T-cell (primary cell): ENCODE data around the gene PRELP. TPM values are rescaled to one million over a fixed set of nuclear protein-coding genes. Genes with fewer than 3 reads are reported as not detected.
A peak's percentile ranks its signal among the peaks of the same experiment; 100 is the strongest.

ENCODE experiments used
- ATAC-seq, 4 experiments: fragments of 200-7000 bp in 3 of 4; fragments of 150-1000 bp in 1 of 4; cut with Tn5 transposase; replicated peaks in 1 of 4; 1 replicate in 3 of 4; 2 replicates in 1 of 4; pipeline ENCODE4 v1.10.0; 2021; ENCODE audit warnings: moderate library complexity in 3 of 4, mild to moderate bottlenecking in 2 of 4, moderate number of reproducible peaks in 1 of 4
- CTCF ChIA-PET, 2 donors: fragments of 300-600 bp; sonication (Branson Sonifier 250); formaldehyde crosslinking; loops; one replicate each; lab custom pipeline; 2022; ENCODE audit warnings: antibody characterized with exemption in 2 of 2; lab: Charles Lee
- POLR2A ChIA-PET, 2 donors: fragments of 300-600 bp; sonication (Branson Sonifier 250); formaldehyde crosslinking; loops; one replicate each; lab custom pipeline; 2022; ENCODE audit warnings: antibody characterized with exemption in 2 of 2; lab: Charles Lee
- DNase-seq, 35 experiments: peaks; one replicate each; pipeline versions ENCODE4 v3.0.0 to v3.0.0-alpha.2; 2013 to 2023
- H3K27ac ChIP-seq: one replicate; pipeline ENCODE4 v1.5.1; 2013; ENCODE audit warnings: low read length
- H3K27me3 ChIP-seq, 2 experiments: replicated peaks in 1 of 2; 1 replicate in 1 of 2; 2 replicates in 1 of 2; pipeline versions ENCODE4 v1.6.1 to v1.7.0; 2013; ENCODE audit warnings: low read length in 1 of 2, mixed read lengths in 1 of 2; ENCODE audit not compliant: control insufficient read depth in 2 of 2, insufficient read depth in 2 of 2; ENCODE audit errors: extremely low read depth in 1 of 2
- H3K36me3 ChIP-seq, 2 donors: 1 replicate in 1 of 2; 2 replicates in 1 of 2; pipeline versions ENCODE4 v1.6.1 to v1.7.0; 2013; ENCODE audit warnings: low read length in 1 of 2; ENCODE audit not compliant: control insufficient read depth in 2 of 2, insufficient read depth in 1 of 2; ENCODE audit errors: extremely low read depth in 1 of 2
- H3K4me1 ChIP-seq, 2 experiments: 1 replicate in 1 of 2; 2 replicates in 1 of 2; pipeline versions ENCODE4 v1.6.1 to v1.7.0; 2013; ENCODE audit warnings: low read length in 2 of 2, mixed read lengths in 1 of 2; ENCODE audit not compliant: insufficient read depth in 2 of 2, control insufficient read depth in 1 of 2; ENCODE audit errors: extremely low read depth in 1 of 2
- H3K4me3 ChIP-seq, 2 donors: 1 replicate in 1 of 2; 2 replicates in 1 of 2; pipeline versions ENCODE4 v1.5.1 to v1.7.0; 2013; ENCODE audit warnings: mild to moderate bottlenecking in 2 of 2, low read length in 1 of 2, moderate library complexity in 1 of 2; ENCODE audit not compliant: control insufficient read depth in 1 of 2; ENCODE audit errors: extremely low read depth in 1 of 2
- H3K9me3 ChIP-seq: 2 replicates; pipeline ENCODE4 v1.7.0; 2013
- H3K27ac Mint-ChIP-seq, 2 donors: one replicate each; pipeline ENCODE4 v1.8.0; 2020 to 2021; ENCODE audit warnings: mild to moderate bottlenecking in 2 of 2, mixed read lengths in 2 of 2
- H3K27me3 Mint-ChIP-seq, 2 donors: one replicate each; pipeline ENCODE4 v1.8.0; 2021 to 2022; ENCODE audit warnings: mixed read lengths in 2 of 2
- H3K36me3 Mint-ChIP-seq: one replicate; pipeline ENCODE4 v1.8.0; 2021; ENCODE audit warnings: mixed read lengths
- H3K4me1 Mint-ChIP-seq, 3 donors: one replicate each; pipeline ENCODE4 v1.8.0; 2020 to 2022; ENCODE audit warnings: mixed read lengths in 3 of 3, mild to moderate bottlenecking in 1 of 3
- H3K4me3 Mint-ChIP-seq, 3 donors: one replicate each; pipeline ENCODE4 v1.8.0; 2020 to 2022; ENCODE audit warnings: mild to moderate bottlenecking in 3 of 3, mixed read lengths in 3 of 3, moderate library complexity in 3 of 3
- H3K9me3 Mint-ChIP-seq, 3 donors: one replicate each; pipeline ENCODE4 v1.8.0; 2020 to 2022; ENCODE audit warnings: mixed read lengths in 3 of 3
- WGBS: methylation state at CpG from one replicate; pipeline ENCODE4 v1.1.5; 2013; ENCODE audit warnings: missing lambda C conversion rate; ENCODE audit not compliant: insufficient coverage; 5-methylcytosine and 5-hydroxymethylcytosine counted together
- total RNA-seq, 35 experiments: library from RNA in 6 of 35; stranded (reverse) in 6 of 35; fragments of 120-200 nt in 1 of 35; gene quantifications; one replicate each; pipeline versions ENCODE4 v1.2.1 to v1.2.4 and lab custom pipeline; 2013 to 2026

The PRELP gene
- total RNA-seq, 5 donors from 2014 or later (not counting 1 experiment from before 2014, with no cell fraction given): 0.13 to 0.18 (median 0.13) TPM; not detected in 2

DNA sequence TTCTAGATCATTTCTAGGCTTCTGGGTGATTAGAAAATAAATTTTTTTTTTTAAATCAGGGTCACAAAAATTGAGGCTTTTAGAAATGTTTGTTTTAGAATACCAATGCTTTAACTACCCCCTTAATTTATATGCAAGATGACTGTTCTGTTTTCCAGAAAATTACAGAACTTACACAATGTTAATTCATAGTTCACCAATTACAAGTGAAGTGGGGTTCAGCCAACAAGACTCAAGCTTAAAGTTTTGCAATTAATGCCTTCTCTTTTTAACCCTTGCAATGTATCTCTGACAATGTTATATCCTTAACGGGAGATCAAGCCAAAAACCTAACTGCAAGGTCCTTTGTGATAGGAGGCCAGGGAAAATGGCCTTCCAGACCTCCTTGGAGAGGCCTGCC is 5.6 kb downstream of the PRELP start:
- Histone ChIP-seq H3K9me3 (no peaks in the 10 kb centered on the region), H3K4me3 (no peak overlapping the region), H3K4me1 (peaks cover 0 to 6% of the 10 kb centered on the region in 2 experiments), H3K36me3 (no peaks in the 10 kb centered on the region), H3K27ac (no peak overlapping the region), H3K27me3 (peaks cover 0 to 15% of the 10 kb centered on the region in 2 experiments)
- Mint-ChIP-seq H3K4me3 (no peak overlapping the region), H3K4me1 (peaks cover 5 to 11% (median 7%) of the 10 kb centered on the region in 3 donors), H3K27ac (no peak overlapping the region), H3K27me3 (peaks cover 2 to 3% of the 10 kb centered on the region in 2 donors), H3K36me3 (no peaks in the 10 kb centered on the region), H3K9me3 (no peaks in the 10 kb centered on the region)
- ChIA-PET CTCF (interaction anchor here in 1 of 2 donors (1.9 kb wide), 1 partner anchor 214 kb away, joined by 6 read pairs; no protein-coding TSS in a partner anchor), POLR2A (interaction anchor here in 1 of 2 donors (0.5 kb wide), 1 partner anchor 460 kb away, joined by 3 read pairs; no protein-coding TSS in a partner anchor)
- ATAC-seq (no peak), DNase-seq (no peak)
- WGBS: no CpG with 5 or more reads among the region's 1 CpG

DNA sequence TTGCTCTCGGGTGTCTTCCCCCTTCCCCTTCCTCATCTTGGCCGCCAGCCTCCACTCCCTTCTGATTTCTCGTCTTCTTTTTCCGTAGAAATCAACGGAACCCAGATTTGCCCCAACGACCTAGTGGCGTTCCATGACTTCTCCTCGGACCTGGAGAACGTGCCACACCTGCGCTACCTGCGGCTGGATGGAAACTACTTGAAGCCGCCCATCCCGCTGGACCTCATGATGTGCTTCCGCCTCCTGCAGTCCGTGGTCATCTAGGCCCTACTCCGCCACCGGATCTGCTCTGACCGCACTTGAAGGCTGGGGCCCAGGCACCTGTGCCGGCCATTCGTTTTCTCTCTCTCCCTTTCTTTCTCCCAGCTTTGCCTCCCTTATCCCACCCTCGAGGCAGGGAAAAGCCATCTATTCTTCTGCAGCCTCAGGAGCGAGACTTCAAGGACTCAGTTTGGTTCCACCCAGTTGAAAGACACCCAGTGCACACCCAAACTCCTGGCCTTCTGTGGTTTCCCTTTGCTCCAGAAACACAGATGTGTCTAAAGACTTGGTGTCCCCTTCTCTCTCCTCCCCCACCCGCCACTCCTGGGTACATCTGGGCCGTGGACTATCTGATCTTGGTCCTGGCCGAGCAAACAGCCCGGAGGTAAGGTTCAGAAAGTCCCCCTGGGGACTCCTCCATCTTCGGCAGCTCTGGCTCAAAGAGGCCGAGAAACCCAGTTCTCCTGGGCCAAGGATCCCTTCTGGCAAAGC is 11.2 kb downstream of the PRELP start:
- Histone ChIP-seq H3K4me3 (no peak overlapping the region), H3K4me1 (peaks cover 2 to 17% of the 10 kb centered on the region in 2 experiments), H3K36me3 (no peaks in the 10 kb centered on the region), H3K27me3 (peaks cover 0 to 6% of the 10 kb centered on the region in 2 experiments), H3K27ac (no peak overlapping the region), H3K9me3 (no peaks in the 10 kb centered on the region)
- Mint-ChIP-seq H3K4me3 (peak overlapping the region; percentile 71 to 77 (median 76)), H3K4me1 (peaks cover 7 to 10% (median 7%) of the 10 kb centered on the region in 3 donors), H3K9me3 (no peaks in the 10 kb centered on the region), H3K27ac (peak overlapping the region; percentile 5 to 74), H3K27me3 (peaks cover 2 to 3% of the 10 kb centered on the region in 2 donors), H3K36me3 (no peaks in the 10 kb centered on the region)
- ATAC-seq (no peak), DNase-seq (peak in 1 of 35 experiments; percentile 8)
- POLR2A ChIA-PET: interaction anchor here in 1 of 2 donors (0.6 kb wide), 1 partner anchor 158 kb away, joined by 4 read pairs; no protein-coding TSS in a partner anchor
- 94% methylated on average over 26 of the region's 28 CpGs for WGBS
- CTCF ChIA-PET: interaction anchor here (0.7 to 3.8 kb wide), 5 partner anchors 44 to 341 kb away, joined by 3 to 65 read pairs (median 7); no protein-coding TSS in a partner anchor

DNA sequence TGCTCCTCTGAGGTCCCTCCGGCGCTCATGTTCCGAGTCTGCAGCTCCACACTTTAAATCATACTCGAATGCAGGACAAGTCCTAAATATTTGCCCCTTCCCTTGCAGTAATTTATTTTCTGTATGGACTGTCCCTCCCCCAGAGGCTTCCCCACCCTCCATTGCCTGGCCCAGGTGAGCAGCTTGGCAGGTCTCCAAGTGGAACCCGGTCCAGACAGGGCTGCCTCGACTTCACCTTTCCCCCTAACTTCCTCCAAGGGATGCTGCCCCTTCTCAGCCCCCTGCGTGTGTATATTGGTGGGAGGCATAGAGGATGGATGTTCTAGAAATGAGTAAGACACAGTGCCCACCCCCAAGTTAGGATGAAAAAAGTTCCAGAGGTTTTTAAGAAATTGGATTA is 12.9 kb downstream of the PRELP start:
- H3K9me3 ChIP-seq: no peaks in the 10 kb centered on the region
- ATAC-seq: no peak
- H3K36me3 ChIP-seq: no peaks in the 10 kb centered on the region
- H3K27ac Mint-ChIP-seq: no peak overlapping the region
- H3K4me1 ChIP-seq: peaks cover 2 to 17% of the 10 kb centered on the region in 2 experiments
- 60% methylated on average over 1 of the region's 7 CpGs for WGBS
- H3K4me3 ChIP-seq: no peak overlapping the region
- H3K36me3 Mint-ChIP-seq: no peaks in the 10 kb centered on the region
- H3K27me3 ChIP-seq: peaks cover 0 to 14% of the 10 kb centered on the region in 2 experiments
- H3K4me3 Mint-ChIP-seq: peak overlapping the region in 1 of 3 donors; percentile 36
- no peak for DNase-seq
- peaks cover 7 to 10% (median 7%) of the 10 kb centered on the region in 3 donors for H3K4me1 Mint-ChIP-seq
- ChIA-PET POLR2A (interaction anchor here in 1 of 2 donors (0.5 kb wide), 1 partner anchor 965 kb away, joined by 6 read pairs; no protein-coding TSS in a partner anchor), CTCF (interaction anchor here (0.5 to 3.8 kb wide), 8 partner anchors 92 to 566 kb away, joined by 3 to 65 read pairs (median 4); no protein-coding TSS in a partner anchor)
- H3K9me3 Mint-ChIP-seq: no peaks in the 10 kb centered on the region
- H3K27me3 Mint-ChIP-seq: peaks cover 6 to 11% of the 10 kb centered on the region in 2 donors
- no peak overlapping the region for H3K27ac ChIP-seq

DNA sequence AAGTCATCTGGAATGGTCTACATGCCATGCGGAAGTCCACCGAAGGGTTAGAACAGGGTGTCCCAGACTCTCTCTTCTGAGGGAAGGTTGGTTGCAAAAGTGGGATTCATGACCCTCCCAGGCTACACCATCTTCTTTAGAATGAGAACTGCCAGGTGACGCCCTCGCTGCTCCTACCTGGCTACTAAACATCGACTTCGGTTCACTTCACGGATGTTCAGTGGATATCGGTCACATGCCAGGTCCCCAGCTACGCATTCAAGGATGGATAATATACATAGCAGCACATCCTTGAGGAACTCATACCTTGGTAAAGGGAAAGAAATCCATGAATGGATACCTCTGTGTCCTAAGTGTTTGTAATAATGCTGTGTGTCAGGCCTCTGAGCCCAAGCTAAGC is 15.0 kb downstream of the PRELP start:
- Histone ChIP-seq H3K36me3 (no peaks in the 10 kb centered on the region), H3K9me3 (no peaks in the 10 kb centered on the region), H3K27me3 (peaks cover 0 to 19% of the 10 kb centered on the region in 2 experiments), H3K4me1 (peaks cover 2 to 17% of the 10 kb centered on the region in 2 experiments), H3K27ac (no peak overlapping the region), H3K4me3 (no peak overlapping the region)
- no peak overlapping the region for H3K4me3 Mint-ChIP-seq
- DNase-seq (no peak), ATAC-seq (no peak)
- no peaks in the 10 kb centered on the region for H3K9me3 Mint-ChIP-seq
- ChIA-PET CTCF (interaction anchor here in 1 of 2 donors (0.6 kb wide), 1 partner anchor 577 kb away, joined by 3 read pairs; no protein-coding TSS in a partner anchor), POLR2A (no interaction called here)
- H3K27me3 Mint-ChIP-seq: peaks cover 9 to 13% of the 10 kb centered on the region in 2 donors
- no peaks in the 10 kb centered on the region for H3K36me3 Mint-ChIP-seq
- 100% methylated on average over 3 of the region's 9 CpGs for WGBS
- H3K4me1 Mint-ChIP-seq: peaks cover 7 to 10% (median 7%) of the 10 kb centered on the region in 3 donors
- no peak overlapping the region for H3K27ac Mint-ChIP-seq

DNA sequence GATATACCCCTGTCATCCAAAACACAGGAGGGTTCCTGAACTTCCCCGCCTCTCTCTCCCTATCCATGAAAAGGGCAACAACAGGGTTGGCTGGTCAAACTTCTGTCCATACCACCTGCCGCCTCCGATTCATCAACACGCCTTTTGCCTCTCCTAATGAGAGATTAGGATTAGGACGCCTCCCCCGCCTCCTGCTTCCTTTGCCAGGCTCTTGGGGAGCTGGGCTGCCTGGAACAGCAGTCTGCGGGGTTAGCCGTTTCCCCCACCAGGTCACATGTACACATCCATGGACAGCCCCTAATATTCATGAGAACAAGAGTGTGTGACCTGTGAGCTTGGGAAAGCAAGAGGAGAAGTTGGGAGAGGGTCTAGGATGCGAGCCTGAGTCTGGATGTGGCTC is 16.1 kb downstream of the PRELP start:
- no peaks in the 10 kb centered on the region for H3K36me3 ChIP-seq
- Mint-ChIP-seq H3K27me3 (peaks cover 9 to 13% of the 10 kb centered on the region in 2 donors), H3K4me3 (no peak overlapping the region), H3K9me3 (no peaks in the 10 kb centered on the region), H3K36me3 (no peaks in the 10 kb centered on the region), H3K4me1 (peaks cover 7 to 10% (median 7%) of the 10 kb centered on the region in 3 donors), H3K27ac (no peak overlapping the region)
- 75% methylated on average over 5 of the region's 9 CpGs for WGBS
- no peak overlapping the region for H3K4me3 ChIP-seq
- ChIA-PET CTCF (interaction anchor here in 1 of 2 donors (0.6 kb wide), 1 partner anchor 706 kb away, joined by 3 read pairs; no protein-coding TSS in a partner anchor), POLR2A (no interaction called here)
- no peak for DNase-seq
- H3K4me1 ChIP-seq: peaks cover 2 to 17% of the 10 kb centered on the region in 2 experiments
- no peaks in the 10 kb centered on the region for H3K9me3 ChIP-seq
- no peak overlapping the region for H3K27ac ChIP-seq
- ATAC-seq: no peak
- H3K27me3 ChIP-seq: peaks cover 0 to 29% of the 10 kb centered on the region in 2 experiments

DNA sequence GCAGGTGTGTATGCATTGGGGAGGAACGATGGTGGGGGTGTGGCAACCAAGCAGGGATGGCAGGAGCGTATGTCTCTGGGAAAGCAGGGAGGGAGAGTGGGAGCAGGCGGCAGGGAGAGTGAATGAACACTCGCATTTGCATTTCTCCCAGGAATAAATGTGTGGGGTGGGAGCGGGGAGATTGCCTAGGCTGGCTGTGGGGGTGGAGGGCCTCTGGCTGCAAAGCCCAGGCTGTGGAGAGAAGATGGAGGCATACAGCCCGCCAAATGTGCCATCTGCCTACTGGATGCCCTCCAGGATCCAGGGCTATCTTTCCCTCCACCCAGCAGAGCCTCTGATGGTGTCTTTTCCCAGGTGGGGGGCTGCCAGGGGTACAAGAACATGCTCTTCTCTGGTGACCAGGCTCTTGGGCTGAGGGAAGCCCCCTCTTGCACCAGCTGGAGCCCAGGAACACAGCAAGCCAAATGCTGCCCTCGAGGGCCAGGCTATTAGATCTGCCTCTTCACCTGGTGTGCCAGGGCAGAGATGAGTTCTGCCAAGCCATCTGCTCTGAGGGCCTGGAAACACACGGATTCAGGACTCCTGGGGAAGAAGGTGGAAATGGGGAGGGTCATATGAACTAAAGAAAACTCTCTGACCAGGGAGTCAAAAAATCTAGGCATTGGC is 16.6 kb downstream of the PRELP start:
- Histone ChIP-seq H3K9me3 (no peaks in the 10 kb centered on the region), H3K27me3 (peaks cover 0 to 29% of the 10 kb centered on the region in 2 experiments), H3K4me1 (peaks cover 2 to 15% of the 10 kb centered on the region in 2 experiments), H3K27ac (no peak overlapping the region), H3K4me3 (no peak overlapping the region), H3K36me3 (no peaks in the 10 kb centered on the region)
- H3K4me3 Mint-ChIP-seq: no peak overlapping the region
- H3K36me3 Mint-ChIP-seq: no peaks in the 10 kb centered on the region
- 81% methylated on average over 6 of the region's 8 CpGs for WGBS
- H3K4me1 Mint-ChIP-seq: peaks cover 6 to 10% (median 7%) of the 10 kb centered on the region in 3 donors
- no peak for ATAC-seq
- no peak for DNase-seq
- peaks cover 9 to 13% of the 10 kb centered on the region in 2 donors for H3K27me3 Mint-ChIP-seq
- no peak overlapping the region for H3K27ac Mint-ChIP-seq
- ChIA-PET CTCF (no interaction called here), POLR2A (no interaction called here)
- H3K9me3 Mint-ChIP-seq: no peaks in the 10 kb centered on the region
